HUDEP-2 (cell line): ENCODE data around the gene MYCBP.

Experiments used
- DNase-seq, 76 experiments: peaks; one replicate each; lab custom pipeline; 2025; ENCODE audit not compliant: unreplicated experiment in 76 of 76; lab: John Stamatoyannopoulos, UW

MYCBP gene

DNA sequence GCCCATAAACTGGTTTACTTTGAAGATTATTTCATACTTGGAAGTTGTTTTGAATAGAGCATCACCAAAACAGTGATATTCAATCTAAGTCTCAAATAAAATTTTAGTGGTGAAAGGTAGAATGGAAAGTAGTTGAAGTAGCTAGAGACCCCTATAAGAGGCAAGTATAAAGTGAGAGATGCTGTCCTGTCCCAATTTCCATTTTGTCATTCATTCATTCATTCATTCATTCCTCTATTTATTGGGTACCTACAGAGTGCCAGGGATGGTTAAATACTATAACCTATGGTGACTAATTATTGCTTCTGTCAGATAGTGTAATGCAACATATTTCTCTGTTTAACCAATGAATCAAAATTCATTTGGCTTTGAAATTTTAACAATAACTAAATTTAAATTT is 46.3 kb downstream of the MYCBP start:
- DNase-seq: no peak

DNA sequence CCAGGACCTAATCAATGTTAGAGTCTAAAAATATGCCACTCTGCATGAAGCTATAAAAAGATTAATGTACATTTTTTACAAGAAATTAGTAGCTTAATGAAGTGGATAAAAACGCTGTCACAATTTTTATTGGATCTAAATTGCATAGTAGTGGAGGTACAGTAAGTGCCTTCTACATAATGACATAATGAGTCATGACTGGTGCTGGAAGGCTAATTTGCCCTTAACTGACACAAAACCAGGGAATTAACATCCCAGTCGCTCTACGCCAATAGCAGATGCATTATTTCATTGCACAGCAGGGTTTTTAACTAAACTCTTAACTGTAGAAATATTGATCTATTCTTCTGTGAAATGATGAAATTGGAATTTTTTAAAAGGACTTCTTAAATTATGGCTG is 46.9 kb downstream of the MYCBP start:
- DNase-seq: no peak

DNA sequence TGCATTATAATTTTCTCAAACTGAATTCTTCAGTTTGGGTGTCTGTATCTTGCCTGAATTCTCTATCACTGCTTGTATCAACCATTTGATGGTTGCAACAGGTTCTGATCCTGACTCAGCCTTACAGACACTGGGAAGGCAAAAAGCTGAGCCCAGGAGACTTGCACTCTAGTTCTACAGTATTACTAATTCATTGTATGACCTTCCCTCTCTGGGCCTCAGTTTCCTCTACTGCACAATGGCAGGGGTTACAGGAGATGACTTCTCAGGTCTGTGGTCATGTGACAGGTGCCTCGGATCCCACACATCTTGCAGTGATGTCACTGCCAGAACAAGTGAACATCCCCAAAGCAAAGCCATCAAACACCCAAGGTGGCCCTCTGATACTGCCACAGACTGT is 52.3 kb downstream of the MYCBP start:
- DNase-seq: no peak

DNA sequence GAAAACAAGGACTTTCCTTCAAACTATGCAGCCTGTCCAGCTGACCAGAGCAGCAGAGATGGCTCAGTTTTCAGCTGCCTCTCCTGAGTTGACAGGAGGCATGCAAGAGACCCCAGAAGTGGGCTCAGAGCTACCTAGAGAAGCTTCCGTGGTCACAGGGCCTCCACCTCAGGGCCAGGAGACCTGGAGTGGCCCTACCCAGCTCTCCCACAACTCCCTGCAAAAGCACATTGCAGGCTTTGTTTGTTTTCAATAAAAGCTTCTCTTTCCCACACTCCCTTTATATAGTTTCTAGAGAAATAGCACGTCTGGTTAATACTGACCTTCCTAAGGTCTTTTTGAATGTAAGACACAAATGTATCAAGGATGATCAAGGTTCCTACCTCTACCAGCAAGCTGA is 53.6 kb downstream of the MYCBP start:
- DNase-seq: no peak

DNA sequence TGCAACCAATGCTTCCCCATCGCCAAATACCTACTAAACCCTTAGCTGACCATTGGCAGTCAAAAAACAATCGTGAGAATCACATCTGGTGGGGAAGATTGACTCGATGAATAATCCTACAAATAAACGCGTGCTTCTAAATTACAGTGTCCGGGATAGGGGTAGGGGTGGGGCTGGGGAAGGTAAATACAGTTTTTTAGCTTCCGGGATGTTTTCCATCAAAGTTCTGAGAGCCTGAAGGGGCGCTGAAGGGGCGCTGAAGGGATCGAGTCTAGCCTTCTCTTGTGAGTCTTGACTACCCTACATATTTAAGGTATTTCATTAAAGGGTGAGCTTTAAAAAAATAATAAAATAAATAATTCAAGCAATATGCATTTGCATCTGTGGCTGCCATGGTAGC is 54.1 kb downstream of the MYCBP start:
- no peak for DNase-seq

DNA sequence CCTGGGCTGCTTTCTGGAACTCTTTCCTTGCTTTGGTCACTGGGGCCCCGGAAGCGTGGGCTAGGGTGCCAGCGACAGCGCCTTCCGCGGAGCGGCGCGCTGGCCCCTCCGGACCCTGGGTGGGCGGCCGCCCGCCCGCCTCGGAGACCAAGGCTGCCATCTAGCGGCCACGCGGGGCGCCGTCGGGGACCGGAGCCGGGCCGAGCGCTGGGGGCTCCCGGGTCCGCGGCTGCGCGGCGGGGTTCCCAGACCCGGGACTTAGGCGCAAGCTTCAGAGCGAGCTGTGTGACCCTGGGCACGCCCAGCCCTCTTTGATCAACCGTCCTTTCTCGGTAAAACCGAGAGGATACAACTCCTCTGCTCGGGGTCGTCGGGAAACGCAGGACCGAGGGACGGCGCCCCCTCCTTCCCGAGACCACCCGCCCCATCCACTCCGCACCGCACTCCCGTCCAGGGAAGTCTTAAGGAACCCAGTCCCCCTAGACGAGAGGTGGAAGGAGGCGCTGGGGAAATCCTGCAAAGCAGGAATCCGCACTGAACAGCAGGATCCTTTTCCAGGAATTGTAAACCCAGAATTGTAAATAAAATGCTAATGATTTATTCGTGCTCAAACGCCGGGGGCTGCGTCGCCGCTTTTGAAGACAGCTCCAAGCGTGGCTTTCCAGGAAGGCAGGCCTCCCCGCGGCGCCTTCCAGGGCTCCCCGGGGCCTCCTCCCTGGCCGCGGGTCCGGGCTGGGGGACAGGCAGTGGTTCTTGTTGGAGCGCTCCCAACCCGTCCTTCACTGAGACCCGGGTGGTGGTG is 54.8 kb downstream of the MYCBP start:
- DNase-seq: peak in 6 of 76 experiments; percentile 2 to 20 (median 6)

DNA sequence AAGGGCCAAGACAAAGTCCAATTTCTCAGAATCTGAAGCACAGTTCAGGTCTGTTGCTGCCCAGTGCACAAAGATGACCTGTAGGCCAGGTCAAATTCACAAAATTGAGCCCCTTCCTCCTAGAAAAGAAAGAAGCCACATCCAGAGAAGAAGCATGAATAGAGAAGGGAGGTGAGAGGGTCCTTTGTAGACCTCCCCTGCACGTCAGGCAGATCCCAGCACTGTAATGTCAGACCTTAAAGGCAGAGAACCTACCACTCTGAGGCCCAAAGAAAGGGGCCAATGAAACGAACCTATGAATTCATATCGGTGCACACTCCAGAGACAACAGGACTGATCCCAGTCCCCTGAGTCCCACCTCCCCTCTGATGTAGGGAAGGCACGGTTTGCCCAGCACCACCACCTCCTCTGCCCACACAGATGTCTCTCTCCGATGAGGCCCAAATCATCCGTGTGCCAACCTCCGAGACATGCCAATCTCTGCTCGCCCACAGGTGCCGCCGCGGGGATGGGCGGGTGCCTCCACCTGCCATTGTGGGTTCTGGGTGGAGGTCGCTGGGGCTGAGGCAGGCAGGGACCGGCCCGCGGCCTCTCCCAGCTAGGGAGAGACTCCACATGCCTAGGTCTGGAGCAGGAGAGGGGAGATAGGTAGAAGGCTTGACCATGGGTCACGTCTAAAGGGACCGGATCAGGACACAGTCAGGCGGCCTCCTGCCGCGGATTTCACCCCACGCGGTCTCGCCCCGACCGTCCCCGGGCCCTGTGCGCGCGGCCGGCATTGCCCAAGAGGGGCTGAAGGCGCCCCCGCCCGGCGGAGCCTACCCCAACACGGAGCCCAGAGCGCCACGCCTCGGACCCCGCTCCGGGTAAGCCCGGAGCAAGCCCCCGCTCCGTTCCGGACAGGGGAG is 55.6 kb downstream of the MYCBP start:
- no peak for DNase-seq

DNA sequence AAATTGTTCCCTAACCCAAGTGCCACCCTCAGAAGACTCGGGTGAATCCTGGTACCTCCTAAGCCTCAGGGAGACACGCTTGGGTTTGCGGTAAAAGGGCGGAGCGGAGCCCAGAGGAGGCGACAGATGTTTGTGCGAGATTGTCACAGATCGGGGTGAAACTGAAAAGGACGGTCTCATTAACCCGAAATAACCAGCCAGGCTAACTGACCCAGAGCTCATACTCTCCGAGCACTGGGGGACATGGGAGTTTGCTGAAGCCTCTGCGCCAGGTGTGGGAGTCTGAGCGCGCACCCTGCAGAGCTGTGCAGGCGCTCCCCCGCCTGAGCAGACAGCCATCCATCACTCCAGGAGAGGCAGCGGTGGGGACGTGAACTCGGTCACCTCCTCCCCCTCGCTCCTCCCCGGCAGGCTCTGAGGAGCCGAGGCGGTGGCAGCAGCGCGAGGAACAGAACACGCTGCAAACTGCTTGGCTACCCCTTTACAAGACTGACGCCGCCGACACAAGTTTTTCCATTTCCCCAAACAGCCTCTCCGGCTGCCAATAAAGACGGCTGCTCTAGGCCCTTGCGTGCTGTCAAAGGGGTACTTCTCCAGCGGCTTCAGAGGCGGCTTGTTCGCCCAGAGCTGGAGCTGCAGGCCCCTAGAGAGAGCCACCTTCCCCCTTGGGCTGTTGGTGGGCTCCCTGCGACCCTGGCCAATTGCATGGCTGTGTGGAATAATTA is 57.1 kb downstream of the MYCBP start:
- DNase-seq: peak in 73 of 76 experiments; percentile 37 to 97 (median 81)

DNA sequence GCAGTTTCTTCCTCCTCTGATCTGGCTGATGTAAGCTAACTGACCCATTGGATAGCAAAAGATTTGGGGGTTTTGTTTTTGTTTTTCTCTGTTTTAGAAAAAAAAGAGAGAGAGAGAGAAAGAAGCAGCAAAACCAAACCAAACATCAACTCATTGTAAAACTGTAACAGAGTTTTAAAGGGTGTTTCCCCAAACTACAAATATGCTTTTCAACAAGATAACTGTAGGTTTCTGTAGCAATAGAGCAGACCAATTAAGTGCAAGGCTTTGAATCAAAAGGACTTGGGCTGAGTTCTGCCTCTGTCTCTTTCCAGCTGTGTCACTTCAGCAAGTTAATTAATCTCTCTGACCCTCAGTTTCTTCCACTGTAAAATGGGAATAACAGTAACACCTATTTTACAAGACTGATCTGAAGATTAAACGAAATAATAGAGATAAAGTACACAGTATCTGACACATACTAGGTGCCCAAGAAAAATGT is 58.1 kb downstream of the MYCBP start:
- DNase-seq: no peak

DNA sequence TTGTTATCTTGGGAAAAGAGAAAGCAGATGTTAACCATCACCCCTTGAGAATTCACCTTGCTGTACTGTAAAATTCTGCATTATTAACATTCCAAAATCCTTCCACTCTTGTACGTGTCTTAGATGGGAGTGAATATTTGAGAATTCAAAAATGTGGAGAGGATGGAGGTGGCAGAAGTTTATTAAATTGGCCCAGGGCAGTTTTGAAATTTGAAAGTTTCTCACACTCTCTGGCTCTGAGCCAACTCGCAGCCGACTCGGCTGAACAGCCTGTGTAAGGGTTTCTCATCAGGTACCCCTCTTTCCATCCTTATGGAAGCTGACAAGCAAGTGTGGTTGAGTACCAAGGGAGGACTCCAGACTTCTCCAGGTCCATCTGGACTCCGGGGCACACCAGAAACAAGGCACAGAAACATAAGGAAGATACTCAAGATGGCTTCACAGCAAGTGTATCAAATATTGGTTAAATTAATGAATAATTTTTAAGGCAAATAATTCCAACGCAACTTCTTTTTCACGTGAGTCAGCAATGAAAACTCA is 58.6 kb downstream of the MYCBP start:
- no peak for DNase-seq

DNA sequence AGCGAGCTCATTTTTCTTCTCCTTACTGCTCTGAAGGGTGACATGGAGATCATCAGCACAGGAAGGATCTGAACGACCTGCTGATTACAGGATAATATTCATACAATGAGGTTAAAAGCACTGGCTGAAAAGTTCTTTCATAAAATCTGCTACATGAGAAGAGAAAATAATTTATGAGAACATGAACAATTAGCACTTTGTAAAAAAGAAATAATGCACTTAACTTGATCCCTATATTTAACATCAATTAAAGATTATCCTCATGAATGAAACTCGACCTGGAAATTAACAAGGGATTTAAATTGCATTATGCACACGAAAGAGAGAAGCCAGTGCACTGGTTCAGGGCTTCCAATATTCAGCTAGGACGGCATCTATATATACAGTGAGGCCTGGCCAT is 60.2 kb downstream of the MYCBP start:
- no peak for DNase-seq
